Glutamatergic neuron (in vitro differentiated cells): ENCODE measurements around the gene LRRN2. TPM values are rescaled to one million over a fixed set of nuclear protein-coding genes. Genes with fewer than 3 reads are reported as not detected.

Experiments
- DNase-seq: peaks from one replicate; pipeline ENCODE4 v3.0.0; 2022
- H3K27ac Mint-ChIP-seq: one replicate; pipeline ENCODE4 v1.8.0; 2020; ENCODE audit warnings: mild to moderate bottlenecking, mixed read lengths, inconsistent platforms; ENCODE audit not compliant: unreplicated experiment
- H3K27me3 Mint-ChIP-seq: one replicate; pipeline ENCODE4 v1.8.0; 2020; ENCODE audit warnings: mild to moderate bottlenecking, moderate library complexity, mixed read lengths, inconsistent platforms; ENCODE audit not compliant: unreplicated experiment
- H3K36me3 Mint-ChIP-seq: one replicate; pipeline ENCODE4 v1.8.0; 2020; ENCODE audit warnings: mild to moderate bottlenecking, mixed read lengths, inconsistent platforms; ENCODE audit not compliant: unreplicated experiment
- H3K4me1 Mint-ChIP-seq: one replicate; pipeline ENCODE4 v1.8.0; 2020; ENCODE audit warnings: mild to moderate bottlenecking, low read depth, mixed read lengths, inconsistent platforms; ENCODE audit not compliant: unreplicated experiment
- H3K4me3 Mint-ChIP-seq: one replicate; pipeline ENCODE4 v1.8.0; 2020; ENCODE audit warnings: mild to moderate bottlenecking, mixed read lengths, inconsistent platforms; ENCODE audit not compliant: unreplicated experiment
- H3K9me3 Mint-ChIP-seq: one replicate; pipeline ENCODE4 v1.8.0; 2020; ENCODE audit warnings: mild to moderate bottlenecking, moderate library complexity, mixed read lengths, inconsistent platforms; ENCODE audit not compliant: unreplicated experiment
- total RNA-seq: library from RNA; stranded (reverse); fragmentation: NEBNext Ultra II Directional; extraction: Animal tissue kit (Norgen Biotek cat#: 25700); gene quantifications from one replicate; pipeline ENCODE4 v1.2.1, GENCODE V29; 2021; ENCODE audit not compliant: unreplicated experiment
- TF ChIP-seq, protein P1 (sequence below): fragments of 200-600 bp; sonication (generic); IDR thresholded peaks from one replicate; pipeline ENCODE4 v1.5.0; 2021; ENCODE audit not compliant: partially characterized antibody, unreplicated experiment

LRRN2 gene
- total RNA-seq, 1 donor from 2014 or later = 6.9 TPM

DNA sequence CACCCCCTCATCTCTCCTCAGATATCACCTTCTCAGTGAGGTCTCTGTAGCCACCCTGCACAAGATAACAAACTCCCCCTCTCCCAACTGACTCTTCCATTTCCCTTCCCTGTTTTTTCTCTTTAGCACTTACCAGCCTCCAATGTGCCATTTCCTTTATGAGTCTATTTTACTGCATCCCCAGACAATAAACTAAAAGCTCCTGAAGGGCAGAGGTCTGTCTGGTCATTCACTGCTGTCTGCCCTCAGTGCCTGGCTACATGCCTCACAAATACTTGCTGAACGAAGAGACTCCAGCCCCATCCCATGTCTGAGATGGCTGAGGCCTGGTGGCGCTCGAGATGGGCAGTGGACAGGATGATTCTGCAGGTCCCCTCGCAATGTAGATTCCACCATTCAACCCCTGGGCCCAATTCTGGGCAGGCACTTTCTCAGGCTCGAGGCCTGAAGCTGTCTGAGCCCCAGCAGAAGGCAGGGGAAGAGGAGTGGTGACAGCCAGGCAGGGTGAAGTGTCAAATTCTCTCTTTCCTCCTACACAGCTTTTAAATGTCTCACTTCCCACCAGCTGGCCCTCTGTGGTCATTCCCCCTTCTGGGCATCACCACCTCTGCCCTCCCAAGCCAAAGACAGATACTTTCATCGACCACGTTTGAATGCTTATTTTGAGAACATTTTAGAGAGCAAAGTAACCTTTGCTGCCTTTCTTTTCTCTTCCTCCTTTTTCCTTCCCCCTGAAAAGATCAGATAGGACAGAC is 6.6 kb downstream of the LRRN2 start:
- Mint-ChIP-seq H3K27me3 (peaks cover 6% of the 10 kb centered on the region), H3K27ac (peak overlapping the region; percentile 36), H3K4me1 (peaks cover 39% of the 10 kb centered on the region), H3K9me3 (peaks cover under 1% of the 10 kb centered on the region), H3K4me3 (no peak overlapping the region), H3K36me3 (no peaks in the 10 kb centered on the region)
- TF ChIP-seq, protein P1, sequence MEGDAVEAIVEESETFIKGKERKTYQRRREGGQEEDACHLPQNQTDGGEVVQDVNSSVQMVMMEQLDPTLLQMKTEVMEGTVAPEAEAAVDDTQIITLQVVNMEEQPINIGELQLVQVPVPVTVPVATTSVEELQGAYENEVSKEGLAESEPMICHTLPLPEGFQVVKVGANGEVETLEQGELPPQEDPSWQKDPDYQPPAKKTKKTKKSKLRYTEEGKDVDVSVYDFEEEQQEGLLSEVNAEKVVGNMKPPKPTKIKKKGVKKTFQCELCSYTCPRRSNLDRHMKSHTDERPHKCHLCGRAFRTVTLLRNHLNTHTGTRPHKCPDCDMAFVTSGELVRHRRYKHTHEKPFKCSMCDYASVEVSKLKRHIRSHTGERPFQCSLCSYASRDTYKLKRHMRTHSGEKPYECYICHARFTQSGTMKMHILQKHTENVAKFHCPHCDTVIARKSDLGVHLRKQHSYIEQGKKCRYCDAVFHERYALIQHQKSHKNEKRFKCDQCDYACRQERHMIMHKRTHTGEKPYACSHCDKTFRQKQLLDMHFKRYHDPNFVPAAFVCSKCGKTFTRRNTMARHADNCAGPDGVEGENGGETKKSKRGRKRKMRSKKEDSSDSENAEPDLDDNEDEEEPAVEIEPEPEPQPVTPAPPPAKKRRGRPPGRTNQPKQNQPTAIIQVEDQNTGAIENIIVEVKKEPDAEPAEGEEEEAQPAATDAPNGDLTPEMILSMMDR = no peak
- DNase-seq = no peak

DNA sequence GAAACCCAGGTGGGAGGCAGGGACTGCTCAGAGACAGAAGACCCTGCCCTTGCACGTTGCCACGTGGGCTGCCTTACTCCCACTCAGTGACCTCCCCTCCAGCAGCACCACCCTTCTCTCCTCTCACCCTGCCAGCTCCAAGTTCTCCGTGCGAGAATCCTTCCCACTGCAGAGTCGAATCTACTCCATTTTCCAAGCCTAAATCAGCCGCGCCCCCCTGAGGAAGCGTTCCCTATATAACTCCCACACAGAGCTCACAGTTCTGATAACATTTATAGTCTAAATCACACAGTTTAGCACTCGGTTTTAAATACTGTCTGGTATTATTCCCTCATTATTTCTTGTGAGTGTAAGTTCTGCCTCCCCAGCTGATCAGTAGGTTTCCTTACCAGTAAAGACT is 7.7 kb downstream of the LRRN2 start:
- peaks cover 9% of the 10 kb centered on the region for H3K27me3 Mint-ChIP-seq
- no peak for DNase-seq
- no peak overlapping the region for H3K4me3 Mint-ChIP-seq
- H3K9me3 Mint-ChIP-seq = peaks cover 2% of the 10 kb centered on the region
- H3K36me3 Mint-ChIP-seq = no peaks in the 10 kb centered on the region
- H3K4me1 Mint-ChIP-seq = peaks cover 38% of the 10 kb centered on the region
- TF ChIP-seq, protein P1 = no peak
- no peak overlapping the region for H3K27ac Mint-ChIP-seq

DNA sequence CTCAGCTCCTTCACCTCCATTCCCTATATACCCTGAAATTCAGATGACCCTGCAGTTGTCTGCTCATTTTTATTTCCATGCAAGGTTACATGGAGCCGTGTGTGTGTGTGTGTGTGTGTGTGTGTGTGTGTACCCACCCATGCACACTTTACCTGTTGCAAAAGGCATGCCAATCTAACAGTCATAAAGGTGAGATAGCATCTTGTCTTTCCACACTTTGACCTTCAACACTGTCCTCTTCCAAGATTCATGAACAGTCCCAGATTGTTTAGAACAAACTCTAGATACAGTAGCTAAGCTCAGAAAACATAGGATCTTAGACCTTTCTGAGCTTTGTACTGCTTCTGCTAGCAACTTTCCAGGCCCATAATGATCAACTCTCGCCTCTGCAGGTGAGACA is 9.5 kb downstream of the LRRN2 start:
- Mint-ChIP-seq H3K27ac (no peak overlapping the region), H3K27me3 (peaks cover 9% of the 10 kb centered on the region), H3K9me3 (peaks cover 2% of the 10 kb centered on the region), H3K36me3 (no peaks in the 10 kb centered on the region), H3K4me3 (no peak overlapping the region), H3K4me1 (peaks cover 34% of the 10 kb centered on the region)
- no peak for DNase-seq
- TF ChIP-seq, protein P1 = no peak

DNA sequence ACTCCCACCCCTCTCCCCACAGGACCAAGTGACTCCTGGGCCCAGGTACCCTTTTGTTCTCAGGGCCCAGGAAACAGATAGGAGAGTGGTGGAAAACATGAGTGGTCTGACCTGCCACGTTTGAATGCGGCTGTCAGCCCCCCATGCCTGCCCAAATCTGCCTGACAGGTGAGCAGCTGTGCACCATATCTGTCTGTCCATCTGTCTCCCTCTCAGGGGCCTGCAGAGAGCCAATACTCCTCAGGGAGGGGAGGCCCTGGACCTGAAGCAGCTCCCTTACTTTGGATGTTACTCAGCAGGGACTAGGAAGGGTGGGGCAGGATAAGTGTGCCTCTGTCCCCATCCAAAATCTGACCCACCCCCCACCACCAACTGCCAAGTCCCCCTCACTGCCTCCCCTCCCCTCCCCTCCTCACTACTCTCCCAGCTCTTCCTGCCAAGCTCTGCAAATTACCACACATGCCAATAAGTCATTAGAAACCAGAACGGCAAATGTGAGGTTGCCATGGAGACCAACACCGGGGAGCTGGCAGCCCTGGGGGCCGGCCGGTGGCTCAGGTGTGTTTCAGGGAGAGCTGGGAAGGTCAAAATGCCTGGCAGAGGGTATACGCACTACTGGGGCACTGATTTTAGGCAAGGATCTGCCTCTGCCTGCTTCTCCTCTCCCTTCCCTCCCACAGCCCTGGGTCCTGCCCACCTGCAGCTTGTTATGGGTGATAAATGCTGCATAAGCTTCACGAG is 11.5 kb downstream of the LRRN2 start:
- Mint-ChIP-seq H3K9me3 (peaks cover 2% of the 10 kb centered on the region), H3K36me3 (no peaks in the 10 kb centered on the region), H3K27me3 (peaks cover 5% of the 10 kb centered on the region), H3K4me3 (peak overlapping the region; percentile 34), H3K4me1 (peaks cover 28% of the 10 kb centered on the region), H3K27ac (peak overlapping the region; percentile 88)
- TF ChIP-seq, protein P1 = no peak
- no peak for DNase-seq

DNA sequence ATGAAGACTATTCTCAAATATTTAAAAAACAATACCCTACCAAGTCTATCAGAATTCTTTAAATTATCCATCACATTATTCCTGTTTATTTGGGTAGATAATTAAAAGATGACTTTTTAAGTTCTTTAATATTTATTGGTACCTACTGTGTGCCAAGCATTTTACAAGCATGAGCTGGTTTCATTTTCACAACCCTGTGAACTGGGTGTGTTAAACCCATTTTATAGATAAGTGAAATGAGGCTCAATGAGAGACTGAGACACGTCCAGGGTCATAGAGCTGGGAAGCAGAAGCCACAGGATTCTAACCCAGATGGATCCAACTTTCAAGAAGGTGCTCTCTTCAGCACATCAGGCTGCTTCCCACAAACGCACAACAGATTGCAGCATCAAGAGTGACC is 12.3 kb downstream of the LRRN2 start:
- Mint-ChIP-seq H3K9me3 (peaks cover 2% of the 10 kb centered on the region), H3K36me3 (no peaks in the 10 kb centered on the region), H3K27ac (peak overlapping the region; percentile 88), H3K4me1 (peaks cover 24% of the 10 kb centered on the region), H3K4me3 (no peak overlapping the region), H3K27me3 (peaks cover 5% of the 10 kb centered on the region)
- TF ChIP-seq, protein P1 = no peak
- DNase-seq = no peak
